Testis (tissue), 2 donors: ENCODE results near the gene CFAP77.

Experiments
- CTCF ChIP-seq, 3 experiments: fragments of 450-650 bp in 2 of 3; fragments of 200-600 bp in 1 of 3; sonication (generic) in 1 of 3; IDR thresholded peaks; one replicate each; pipeline ENCODE4 v1.5.1; 2016 to 2019; ENCODE audit warnings: antibody characterized with exemption in 3 of 3, mild to moderate bottlenecking in 2 of 3, moderate library complexity in 1 of 3
- POLR2A ChIP-seq: fragments of 450-650 bp; IDR thresholded peaks from one replicate; pipeline ENCODE4 v1.6.1; 2017; ENCODE audit warnings: antibody characterized with exemption, mild to moderate bottlenecking, moderate library complexity

DNA sequence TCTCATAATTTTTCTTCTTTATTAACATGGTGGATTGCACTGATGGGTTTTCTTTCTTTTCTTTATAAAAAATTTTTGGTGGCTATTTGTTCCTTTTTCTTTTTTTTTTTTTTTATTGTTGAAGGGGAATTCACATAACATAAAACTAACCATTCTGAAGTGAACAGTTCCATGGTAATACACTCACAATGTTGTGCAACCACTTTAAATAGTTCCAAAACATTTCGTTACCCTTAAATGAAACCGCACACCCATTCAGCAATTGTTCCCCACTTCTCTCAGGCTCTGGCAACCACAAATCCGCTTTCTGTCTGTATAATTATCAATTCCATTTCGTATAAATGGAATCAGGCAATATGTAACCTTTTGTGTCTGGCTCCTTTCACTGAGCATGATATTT is 43.5 kb upstream of the CFAP77 start:
- no peak for TF ChIP-seq CTCF (IDR thresholded peaks at IDR 0.05)
- no peak for TF ChIP-seq POLR2A
